Fibroblast of peridontal ligament (primary cell): ENCODE measurements around the gene CHST6.
"Not testable (repeated sequence)": the region's sequence is repeated elsewhere in the genome, so short reads cannot be mapped to it uniquely, and the experiment has no call there.

Experiments used
- DNase-seq: peaks from one replicate; pipeline ENCODE4 v3.0.0-alpha.2; 2010; ENCODE audit errors: extremely low read depth

CHST6 gene

DNA sequence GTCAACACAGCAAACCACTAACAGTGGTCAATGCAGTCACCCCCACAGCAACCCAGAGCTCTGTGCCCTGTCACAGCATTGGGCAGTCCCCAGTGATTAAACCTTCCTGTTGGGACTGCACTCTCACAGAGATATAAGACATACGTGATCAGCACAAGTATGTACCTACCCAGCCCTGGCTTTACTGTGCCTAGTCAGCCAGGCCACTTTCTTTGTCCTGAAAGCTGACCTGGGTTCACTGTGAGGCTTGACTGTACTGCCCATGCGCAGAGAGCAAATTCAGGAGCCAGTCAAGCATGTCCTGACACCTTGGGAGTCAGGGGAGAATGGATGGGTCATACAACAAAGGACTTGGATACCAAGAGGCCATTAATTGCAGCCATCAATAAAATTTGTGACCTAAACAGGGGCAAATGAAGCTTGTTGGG, 19.8 kb downstream of the CHST6 start:
- DNase-seq, result no peak

DNA sequence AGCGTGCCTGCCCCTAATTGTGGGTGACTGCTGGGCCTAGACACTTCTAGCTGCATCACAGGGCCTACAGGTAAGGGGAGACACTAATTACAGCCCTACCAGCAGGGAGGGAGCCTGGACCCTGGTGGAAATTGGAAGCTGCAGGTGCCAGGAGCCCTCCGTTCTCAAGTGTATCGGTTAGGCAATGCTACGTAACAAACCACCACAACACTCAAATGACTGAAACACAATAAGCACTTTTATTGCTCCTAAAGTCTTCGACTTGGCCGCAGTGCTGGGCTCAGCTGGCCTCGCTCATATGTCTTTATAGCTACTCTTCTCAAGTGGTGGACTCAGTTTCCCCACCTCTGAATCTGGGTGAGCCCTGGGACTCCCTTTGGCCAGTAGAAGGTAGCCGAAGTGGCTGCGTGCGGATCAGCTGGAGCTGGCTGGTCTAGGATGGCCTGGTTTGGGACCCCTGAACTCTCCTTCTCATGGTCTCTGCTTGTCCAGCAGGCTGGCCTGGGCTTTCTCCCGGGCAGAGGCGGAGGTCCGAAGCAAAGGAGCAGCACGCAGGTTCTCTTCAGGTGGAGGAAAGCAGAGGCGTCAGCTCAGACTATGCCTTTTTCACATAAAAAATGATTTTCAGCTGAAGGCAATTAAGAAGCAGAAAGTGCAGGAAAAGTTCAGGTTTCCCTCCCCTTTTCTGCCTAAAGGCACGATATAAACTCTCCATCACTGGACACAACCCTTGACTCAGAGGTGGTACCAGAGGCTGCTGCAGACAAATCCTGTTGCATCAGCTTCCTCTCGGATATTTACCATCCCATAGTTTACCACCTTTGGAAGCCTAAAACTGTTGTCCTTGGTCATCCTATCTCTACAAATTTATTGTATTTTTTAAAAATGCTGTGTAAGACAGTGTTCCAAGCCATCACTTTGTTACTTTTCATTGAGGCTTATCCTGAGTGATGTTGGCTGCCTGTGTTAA, 22.0 kb downstream of the CHST6 start:
- no peak for DNase-seq

DNA sequence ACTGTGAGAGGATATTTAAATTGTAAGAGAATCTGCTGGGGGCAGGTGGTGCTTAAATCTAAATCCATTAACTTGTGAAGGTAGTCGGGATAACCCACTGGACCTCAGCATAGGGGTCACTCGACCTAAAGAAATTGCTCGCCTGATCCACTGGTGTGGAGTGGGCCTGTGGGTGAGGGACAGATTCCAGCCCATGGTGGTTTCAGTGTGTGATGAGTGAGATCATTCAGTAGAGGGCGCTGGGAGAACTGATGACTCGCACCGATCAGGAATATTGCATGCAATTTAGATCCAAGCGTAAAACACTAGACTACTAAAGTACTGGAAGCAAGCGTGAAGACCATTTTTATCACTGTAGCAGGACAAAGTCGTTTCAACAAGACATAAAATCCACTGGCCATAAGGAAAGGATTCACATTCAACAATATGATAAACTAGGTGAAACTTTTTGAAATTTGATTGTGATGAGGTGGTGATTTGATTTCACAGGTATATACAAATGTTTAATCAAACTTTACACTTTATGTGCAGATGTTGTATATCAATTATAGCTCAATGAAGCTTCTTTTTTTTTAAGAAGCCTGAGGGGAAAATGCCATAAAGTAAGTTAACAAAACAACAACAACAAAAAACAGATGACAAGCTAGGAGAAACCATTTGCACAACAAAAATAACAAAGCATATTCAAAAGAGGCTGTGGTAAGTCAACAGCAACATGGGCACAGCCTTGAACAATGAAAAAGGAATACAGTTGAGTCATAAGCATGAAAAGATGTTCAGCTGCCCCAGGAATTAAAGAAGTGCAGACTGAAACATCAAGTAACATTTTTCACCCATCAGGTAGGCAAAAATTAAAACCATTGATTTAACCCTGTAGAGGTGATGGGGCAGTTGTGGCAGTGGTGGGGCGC, 23.3 kb downstream of the CHST6 start:
- peak; percentile 78 for DNase-seq

DNA sequence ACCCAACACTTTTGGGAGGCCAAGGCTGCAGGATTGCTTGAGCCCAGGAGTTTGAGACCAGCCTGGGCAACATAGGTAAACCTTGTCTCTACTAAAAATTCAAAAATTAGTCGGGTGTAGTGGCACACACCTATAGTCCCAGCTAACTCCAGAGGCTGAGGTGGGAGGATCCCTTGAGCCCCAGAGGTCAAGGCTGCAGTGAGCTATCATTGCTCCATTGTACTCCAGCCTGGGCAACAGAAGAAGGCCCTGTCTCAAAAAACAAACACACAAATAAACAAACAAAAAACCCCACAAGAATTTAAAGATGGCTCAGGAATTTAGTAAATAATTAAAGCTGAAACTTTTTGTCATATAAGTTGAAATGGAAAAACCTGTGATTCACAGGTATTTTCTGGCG, 28.5 kb downstream of the CHST6 start:
- no peak for DNase-seq

DNA sequence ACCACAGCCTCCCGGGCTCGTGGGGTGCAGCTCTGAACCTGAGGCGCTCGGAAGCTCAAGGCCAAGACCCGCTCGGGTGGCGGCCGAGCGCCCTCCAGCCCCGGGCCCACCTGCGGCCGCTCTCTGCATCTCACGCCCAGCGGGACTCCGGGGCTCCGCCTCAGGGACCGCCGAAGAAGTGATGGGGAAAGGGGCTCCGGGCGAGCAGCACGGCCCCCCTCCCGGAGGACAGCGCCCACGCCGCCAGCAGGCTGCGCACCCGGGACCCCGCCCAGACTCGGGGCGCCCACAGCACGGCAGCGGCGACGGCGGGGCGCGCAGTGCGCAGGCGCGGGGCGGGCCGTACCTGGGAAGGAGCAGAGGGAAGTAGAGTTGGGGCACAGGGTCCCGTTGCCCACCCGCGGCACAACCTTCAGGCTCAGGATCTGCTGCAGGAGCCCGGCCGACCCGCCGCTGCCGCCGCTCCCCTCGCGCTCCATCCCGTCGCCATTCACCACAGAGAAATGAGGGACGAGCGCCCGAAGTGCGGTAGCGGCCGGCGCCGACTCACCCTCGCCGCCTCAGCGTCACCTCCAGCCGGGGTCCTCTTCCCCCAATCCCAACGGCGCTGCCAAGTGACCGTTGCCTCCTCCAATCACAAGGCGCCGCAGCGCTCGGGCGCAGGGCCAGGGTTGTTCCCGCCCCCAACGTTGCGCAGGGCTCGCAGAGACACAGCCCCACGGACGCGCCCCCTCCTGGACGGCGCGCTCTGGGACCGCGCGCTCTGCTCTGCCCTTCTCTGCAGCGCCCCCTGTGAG, 30.9 kb downstream of the CHST6 start, which contains the start of gene TMEM170A:
TSS of gene TMEM170A (minus strand) at position 568 of the 797 bp plus-strand sequence. CDS start at position 479, 89 bp downstream.
- peak; percentile 98 for DNase-seq

DNA sequence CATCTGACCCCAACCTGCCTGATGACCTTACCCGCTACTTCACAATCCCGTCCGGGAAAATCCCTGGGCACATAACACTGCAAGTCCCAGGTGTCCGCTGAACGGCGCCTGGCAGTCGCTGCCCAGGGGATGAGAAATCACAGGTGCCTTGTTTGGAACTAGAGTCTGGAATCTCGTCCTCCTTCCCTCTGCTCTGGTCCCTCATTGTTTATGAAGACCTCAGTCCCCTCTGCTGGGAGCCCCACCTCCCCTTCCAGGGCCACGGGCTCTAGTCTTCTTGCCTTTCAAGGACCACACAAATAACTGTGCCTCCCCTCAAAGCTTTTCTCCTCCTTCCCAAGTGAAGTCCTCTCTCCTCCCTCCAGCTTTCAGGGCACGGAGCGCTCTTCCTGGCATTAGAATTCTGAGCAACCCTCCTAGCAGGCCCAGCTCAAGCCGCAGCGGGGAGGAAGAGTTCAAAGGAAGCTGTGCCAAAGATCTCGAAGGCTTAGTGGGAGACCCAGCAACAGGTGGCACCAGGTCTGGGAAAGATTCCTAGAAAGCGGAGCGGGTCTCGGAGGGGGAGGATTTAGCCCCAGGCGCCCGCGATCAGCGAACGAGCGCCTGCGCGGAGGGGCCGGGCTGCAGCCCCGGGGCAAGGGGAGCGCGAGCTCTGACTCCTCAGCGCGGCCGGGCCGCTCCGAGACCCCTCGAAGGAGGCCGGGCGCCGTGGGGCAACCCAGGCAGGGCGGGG, 31.7 kb downstream of the CHST6 start:
- not testable (repeated sequence) for DNase-seq

DNA sequence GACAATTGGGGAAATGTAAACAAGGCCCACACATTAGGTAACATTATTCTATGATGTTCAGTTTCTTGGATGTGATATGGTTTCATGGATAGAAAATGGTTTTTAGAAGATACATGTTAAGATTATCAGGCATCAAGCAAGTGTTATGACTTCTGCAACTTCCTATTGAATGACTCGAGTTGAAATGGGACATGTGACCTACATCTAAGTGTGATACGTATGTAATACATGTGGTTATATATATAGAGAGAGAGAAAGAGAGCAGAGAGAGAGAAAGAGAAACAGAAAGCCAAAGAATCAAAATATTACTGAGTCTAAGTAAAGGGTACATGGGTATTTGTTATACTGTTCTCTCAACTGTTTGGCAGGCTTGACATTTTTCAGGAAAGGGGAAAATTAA, 32.4 kb downstream of the CHST6 start:
- no peak for DNase-seq

DNA sequence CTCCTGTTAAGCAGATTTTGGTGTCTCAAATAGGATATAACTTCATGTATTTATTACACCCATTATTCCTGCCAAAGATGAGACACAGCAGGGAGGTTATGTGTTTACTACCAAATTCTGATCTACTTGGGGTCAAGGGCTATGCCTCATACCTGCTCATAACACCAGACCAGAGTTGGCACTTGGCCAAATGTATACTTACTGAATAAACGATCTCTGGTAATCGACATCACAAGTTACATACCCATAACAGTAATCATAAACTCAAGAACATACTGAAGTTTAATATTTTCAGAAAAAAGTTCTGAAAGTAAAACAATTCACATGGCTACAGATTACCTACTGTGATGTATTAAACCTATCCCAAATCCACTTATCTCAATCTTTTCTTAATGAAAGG, 33.7 kb downstream of the CHST6 start:
- no peak for DNase-seq

DNA sequence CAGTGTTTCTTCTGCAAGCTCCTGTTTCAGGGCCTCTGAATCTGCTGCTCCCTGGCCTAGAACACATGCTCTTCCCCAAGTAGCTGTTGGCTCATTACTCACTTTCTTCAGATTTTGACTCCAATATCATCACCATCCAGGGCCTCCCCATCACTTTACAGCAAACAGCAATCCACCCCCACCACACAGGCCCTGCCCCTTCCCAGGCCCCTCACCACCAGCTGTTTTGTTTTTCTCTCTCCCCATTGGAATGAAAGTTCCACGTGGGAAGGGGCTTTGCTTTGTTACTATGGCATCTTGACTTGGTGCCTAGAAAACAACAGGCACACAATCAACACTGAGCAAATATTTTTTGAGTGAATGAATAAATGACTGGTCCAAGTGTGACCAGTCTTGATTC, 34.8 kb downstream of the CHST6 start:
- no peak for DNase-seq

DNA sequence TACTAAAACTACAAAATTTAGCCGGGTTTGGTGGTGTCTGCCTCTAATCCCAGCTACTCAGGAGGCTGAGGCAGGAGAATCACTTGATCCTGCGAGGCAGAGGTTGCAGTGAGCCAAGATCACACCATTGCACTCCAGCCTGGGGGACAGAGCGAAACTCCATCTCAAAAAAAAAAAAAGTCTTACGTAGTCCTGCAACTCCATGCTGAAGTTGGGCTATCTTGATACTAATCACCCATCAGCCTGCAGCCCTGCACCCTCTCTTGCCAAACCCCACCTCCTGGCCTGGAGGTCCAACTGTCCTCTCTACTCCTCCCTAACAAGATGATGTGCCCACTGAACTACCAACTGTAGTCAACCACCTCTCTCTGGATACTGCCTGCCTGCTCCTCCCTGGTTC, 35.5 kb downstream of the CHST6 start:
- no peak for DNase-seq

DNA sequence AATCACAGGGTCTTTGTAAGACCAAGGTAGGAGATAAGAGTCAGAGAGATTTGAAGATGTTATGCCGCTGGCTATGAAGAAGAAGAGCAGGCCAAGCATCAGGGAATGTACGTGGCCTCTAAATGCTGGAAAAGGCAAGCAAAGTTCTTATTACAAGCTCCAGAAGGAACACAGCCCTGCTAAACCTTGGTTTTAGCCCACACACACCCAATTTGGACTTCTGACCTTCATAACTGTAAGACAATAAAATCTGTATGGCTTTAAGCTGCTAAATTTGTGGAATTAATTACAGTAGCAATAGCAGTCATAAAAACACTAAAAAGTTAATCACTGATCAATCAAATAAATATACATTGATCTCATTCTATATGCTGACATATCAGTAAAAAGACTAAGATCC, 36.8 kb downstream of the CHST6 start:
- DNase-seq, result no peak

DNA sequence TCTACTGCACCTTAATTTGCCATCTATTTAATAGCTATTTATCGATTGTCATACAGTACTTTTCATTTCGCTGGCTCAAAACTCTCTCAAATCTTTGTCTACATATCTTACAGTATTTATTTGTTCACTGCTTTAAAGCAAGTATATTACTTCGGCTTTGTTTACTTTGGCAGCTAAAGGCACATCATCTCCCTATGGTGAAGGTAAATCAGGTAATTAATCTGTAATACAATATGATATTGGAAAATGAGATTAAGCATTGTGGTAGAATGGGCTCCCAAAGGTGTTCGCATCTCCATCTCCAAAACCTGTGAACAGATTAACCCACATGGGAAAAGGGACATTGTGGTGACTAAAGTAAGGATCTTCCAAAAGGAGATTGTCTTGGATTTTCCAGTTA, 37.2 kb downstream of the CHST6 start:
- DNase-seq, result no peak

DNA sequence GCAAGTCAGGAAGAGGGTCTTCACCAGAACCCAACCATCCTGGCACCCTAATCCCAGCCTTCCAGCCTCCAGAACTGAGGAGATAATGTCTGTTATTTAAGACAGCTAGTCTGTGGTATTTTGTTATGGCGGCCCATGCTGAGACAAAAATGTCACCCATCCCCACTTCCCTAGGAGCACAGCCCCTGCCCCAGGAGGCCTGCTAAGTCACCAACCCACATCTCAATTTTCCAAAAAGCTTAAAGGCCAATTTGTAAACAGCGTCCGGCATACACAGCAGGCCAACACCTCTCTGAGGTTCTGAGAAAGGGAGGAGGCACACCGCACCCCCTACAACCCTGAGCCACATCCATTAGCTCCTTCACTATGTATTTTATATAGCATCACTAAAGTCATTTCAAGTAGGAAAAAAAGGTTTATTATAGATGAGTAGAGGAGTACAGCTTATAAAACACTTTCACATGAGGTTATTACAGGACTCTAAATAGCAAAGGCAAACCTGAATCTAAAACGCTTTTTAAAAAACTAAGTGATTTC, 37.7 kb downstream of the CHST6 start:
- no peak for DNase-seq

DNA sequence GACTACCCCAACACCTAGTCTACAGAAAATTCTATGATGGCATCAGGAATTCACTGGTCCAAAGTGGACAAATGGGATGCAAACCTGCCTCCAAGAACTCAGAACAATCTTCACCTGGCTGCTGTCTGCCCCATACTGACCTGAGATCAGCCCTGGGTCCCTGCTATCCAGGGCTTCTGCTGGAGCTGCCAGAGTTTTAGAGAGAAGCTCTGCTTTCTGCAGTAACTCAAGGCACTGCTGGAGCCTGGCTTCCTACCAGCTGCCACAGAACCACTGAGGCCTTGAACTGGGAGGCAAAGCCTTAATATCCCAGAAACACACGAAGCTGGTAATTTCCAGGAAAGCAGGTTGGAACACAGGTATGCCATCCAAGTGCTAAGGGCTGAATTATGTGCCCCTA, 38.3 kb downstream of the CHST6 start:
- no peak for DNase-seq

DNA sequence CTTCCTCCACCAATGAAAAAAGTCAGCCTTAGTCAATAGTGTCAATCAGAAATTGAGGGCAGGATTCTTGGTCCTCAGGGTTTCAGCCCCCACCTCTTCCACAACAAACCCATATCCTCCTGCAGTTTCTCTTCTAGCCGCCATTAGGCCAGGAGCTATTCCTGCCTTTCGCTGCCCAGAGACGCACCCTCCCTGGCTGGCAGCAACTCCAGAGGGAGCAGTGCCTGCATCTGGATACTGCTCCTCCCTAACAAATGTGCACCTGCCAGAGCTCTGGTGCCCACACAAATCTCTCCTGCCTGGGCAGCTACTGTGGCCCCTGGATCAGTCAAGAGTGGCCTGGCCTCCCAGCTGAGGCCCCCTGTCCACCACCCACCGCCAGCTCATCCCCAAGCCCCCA, 38.8 kb downstream of the CHST6 start:
- DNase-seq, result not testable (repeated sequence)

DNA sequence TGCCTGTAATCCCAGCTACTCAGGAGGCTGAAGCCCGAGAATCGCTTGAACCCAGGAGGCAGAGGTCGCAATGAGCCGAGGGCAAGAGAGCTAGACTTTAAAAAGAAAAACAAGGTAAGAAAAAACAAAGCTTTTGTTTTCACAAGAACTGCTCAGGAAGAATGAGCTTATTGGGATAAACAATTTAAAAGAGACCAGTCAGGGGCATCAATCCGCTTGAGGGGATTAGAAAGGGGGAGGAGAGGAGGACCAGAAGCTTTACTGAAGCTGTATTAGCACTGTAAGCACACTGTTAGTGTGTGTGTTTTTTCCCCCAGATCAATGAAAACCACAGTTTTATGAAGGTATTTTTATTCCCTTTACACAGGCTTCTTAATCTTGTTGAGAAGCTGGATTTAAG, 39.6 kb downstream of the CHST6 start:
- DNase-seq, result no peak

DNA sequence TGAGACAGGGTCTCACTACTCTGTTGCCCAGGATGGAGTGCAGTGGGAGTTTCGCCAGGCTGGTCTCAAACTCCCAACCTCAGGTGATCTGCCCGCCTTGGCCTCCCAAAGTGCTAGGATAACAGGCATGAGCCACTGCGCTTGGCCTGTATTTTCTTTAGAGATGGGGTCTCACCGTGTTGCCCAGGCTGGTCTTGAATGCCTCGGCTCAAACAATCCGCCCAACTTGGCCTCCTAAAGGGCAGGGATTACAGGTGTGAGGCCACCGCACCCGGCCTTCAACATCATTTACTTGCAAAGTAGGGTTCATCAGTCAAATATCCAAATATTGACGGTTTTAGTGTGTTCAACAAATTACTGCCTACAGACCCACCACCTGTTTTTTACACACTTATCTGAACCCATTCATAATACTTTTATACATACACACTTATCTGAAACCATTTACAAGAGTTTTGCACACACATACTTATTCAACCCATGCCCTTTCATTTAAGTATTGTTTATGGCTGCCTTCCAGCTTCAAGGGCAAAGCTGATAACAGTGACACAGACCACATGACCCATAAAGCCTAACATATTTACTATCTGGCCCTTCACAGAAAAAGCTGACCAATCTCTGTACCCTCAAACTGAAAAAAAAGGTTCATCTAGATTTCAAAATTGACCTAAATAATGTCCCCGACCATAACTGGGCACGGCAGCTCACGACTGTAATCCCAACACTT, 42.6 kb downstream of the CHST6 start:
- no peak for DNase-seq

DNA sequence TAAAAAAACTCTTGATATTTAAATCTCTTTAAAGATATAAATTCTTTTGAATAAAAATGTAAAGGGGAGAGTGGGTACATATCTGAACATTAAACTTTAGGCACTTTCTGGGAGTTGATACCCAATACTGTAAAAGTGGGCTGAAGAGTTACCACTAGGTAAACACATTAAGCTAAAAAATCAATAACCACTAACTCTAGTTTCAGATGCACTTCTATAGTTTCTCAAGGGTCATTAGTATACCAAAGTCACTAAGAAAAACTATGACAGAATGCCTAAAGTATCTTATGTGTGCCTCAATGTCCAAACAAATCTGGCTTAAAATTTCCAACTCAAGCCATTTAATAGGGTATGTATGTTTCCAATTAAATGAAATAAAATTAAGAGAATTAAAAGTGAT, 48.8 kb downstream of the CHST6 start:
- DNase-seq, result no peak

DNA sequence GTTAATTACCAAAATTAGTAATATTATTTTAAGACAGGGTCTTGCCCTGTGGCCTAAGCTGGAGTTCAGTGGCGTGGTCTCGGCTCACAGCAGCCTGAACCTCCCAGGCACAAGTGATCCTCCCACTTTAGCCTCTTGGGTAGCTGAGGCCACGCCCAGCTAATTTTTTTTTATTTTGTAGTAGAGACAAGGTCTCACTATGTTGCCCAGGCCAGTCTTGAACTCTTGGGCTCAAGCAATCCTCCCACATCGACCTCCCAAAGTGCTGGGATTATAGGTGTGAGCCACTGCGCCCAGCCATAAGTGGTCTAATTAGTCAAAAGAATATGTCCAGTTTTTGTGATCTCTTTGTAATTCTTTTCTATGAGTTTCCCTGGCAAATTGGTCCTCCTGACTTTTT, 49.9 kb downstream of the CHST6 start:
- no peak for DNase-seq

DNA sequence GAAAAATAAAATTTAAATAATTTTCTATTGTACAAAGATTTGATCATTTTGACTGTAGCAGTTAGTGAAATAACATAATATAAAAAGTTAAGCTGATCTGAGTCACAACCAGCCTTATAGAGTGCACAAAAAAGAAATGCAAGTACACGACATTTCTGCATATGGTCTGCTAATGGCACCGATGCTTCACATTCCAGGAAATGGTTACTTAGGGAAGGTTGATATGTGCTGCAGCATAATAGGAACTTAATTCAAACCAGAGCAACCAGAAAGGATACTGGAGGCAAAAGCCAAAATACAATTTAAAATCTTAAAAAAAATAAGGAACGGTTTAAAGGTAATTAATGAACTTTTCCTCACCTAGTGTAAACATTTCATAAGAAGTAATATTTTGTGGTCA, 51.9 kb downstream of the CHST6 start:
- peak; percentile 76 for DNase-seq
